ENCODE measurements around the gene SLIT3.

Gene SLIT3

DNA sequence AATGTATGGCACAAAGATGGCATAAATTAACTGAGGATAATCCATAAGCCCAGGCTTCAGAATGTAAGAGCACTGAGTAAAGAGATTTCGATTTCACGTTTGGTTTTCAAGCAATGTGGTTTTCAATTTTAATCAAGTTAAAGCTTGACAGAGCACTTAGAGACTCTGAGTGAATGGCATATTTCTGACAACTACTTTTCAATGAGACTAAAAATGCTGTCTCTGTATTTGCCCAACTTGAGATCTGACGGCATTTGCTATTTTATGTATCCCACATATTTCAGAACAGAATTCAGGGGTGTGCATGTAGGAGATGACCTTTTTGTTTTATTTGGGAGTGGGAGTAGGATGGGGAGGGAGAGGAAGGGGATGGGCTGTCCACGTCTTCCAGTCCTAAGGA is 441.5 kb downstream of the SLIT3 start:
- no peak for DNase-seq (ENCODE audit: low read depth)

DNA sequence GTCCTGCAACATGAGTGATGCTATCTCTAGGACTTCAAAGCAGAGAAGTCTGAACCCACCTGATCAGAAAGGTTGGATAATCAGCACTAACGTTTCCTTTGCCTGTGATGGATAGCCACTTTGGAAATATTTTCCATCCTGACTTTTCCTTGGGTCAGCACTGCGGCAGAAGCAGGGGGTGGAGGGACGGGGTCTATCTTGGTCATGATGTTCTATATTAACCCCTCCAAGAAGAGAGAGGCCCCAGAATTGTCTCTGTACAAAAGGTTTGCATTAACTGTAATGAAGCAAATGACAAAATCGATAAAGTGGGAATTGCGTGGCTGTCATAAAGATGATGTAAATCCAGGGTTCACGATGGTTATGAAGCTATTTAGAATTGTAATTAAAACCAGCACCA is 441.9 kb downstream of the SLIT3 start:
- no peak for DNase-seq (ENCODE audit: low read depth)

DNA sequence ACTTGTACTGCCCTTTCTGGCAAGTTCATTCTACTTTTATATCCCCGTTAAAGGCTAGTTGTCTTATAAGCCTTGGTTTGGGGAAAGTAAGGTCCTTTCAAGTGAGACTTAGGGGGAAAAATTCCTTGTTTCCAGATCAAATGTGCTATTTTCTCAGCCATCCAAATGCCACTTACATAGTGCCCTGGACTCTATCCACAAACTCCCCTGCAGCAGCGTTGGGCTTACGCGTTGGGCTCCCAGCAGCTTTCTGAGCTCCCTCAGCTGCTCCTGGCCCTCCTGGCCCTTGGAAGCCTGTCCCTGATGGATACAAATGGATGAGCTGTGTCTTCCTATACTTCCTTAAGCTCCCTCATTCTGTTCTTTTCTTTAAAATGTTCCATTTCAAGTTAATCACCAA is 442.6 kb downstream of the SLIT3 start:
- no peak for DNase-seq (ENCODE audit: low read depth)

DNA sequence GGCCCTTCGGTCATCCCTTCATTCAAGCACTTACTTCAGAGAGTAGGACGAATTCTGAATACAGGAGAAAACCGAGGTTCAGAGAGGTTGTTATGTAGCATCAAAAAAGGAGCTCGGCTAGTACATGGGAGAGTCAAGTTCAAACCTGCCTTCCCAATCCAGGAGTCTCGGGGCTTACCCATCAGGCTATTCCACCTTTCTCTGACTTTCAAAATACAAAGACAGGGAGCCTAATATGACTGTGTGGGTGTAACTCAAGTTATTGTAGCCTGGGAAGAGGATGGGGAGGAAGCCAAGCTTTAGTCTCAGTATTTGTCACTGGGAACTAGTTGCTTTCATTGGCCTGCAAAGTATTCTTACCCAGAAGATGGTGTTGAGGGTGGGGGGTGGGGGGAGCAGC is 447.0 kb downstream of the SLIT3 start:
- no peak for DNase-seq (ENCODE audit: low read depth)

DNA sequence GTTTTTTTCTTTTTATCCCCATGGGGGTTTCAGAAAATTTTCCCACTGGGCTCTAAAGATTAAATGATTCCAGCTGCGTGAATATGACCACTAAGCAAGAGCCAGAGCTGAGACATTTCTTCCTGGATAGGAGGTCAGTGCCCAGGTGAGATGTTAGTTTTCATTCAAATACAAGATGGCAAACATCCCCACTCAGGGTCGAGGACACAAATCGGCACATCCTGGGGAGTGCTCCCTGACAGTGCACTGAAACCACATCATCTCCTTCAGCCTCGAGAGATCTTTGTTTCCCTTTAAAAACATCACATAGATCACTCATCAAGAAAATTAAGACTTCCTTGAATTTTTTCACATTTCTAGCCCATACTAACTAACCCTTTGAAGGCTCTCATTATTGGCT is 448.6 kb downstream of the SLIT3 start:
- no peak for DNase-seq (ENCODE audit: low read depth)

DNA sequence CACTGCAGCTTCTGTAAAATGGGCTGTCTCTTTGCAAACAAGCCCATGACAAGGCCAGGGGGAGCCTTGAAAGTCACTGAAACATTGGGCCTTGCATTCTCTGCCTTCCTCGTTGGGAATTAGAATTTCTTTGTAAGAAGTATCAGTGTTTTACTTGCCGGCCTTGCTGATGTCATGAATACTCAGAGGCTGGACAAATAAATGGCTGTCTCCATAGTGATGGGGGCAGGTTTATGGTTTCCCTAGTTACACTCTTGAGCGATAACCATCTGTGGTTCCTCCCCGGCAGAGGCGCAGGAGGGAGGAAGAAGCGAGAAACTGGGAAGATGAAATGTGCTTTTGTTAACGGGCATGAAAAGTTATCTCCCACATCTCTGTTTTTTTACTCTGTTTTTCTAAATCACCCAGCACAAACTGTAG is 449.0 kb downstream of the SLIT3 start:
- DNase-seq (ENCODE audit: low read depth): no peak

DNA sequence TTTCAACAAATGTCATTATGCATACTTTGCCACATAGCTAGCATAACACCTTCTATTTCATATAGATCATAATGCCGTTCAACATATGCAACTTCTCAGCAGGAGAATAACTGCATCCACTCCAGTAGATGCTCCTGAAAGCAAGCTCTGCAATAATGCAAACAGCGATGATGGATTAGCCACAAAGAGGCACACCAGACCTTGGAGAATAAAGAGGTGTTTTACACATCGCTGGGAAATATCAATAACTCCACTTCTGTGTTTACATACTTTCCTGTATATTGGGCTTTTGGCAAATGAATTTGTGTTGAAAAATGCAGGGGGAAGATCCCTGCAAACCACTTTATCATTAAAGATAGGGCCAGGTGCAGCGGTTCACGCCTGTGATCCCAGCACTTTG is 450.3 kb downstream of the SLIT3 start:
- no peak for DNase-seq (ENCODE audit: low read depth)

DNA sequence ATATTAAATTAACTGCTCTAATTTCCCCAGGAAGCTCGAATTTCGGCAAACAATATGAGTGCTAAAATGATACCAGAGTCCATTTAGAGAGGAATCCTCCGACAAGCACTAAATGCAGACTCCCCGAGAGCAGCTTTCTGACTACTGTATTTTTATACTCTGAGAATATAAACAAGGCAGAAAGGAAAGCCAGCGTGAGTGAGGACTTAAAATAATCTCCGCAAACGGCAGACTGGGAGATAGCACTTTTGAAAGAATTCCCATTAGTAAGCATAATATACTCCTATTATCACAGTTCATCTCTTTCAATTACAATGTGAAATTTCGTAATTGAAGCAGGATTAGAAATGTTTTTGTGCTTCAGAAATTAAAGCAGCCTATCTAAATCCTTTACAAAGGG is 452.4 kb downstream of the SLIT3 start:
- DNase-seq (ENCODE audit: low read depth): no peak

DNA sequence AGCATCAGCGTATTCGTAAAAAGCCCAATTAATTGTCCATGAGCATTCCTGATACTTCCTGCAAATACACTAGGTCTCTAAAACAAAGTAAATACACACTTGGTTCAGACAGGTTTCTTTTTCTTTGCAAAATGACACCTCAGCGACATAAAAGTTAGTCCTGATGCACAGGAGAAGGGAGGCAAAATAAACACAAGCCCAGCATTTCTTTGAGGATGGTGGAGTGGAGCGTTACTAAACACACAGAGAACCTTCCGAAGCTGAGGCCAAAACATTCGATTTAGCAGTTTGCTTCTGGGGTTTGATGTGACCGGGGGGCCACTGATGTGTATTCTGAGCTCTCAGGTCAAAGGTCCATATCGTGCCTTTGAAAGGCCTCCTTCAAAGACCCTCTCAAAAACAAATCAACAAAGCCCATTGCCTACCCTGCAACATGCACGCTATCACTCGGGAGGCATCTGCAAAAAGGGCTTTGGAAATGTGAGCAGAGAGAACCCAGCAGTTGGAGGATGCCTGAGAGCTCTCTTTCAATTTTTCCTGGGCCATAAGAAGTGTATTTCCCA is 453.3 kb downstream of the SLIT3 start:
- no peak for DNase-seq (ENCODE audit: low read depth)

DNA sequence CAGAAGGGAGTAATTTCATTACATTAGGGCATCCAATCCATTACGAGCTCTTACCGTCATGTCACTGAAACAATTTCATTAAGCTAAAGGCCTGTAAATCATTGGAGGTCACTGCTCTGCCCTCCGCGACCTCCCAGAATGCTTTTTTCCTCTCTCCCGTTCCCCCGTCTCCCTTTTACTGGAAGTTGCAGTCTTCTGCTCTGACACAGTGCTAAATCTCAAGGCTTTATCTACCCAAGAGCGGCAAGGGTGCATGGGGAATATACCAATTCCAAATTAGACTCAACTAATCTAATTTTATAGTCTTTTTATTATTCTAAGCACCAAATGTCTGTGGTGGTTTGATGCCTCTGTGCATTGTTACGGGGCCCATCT is 456.0 kb downstream of the SLIT3 start:
- DNase-seq (ENCODE audit: low read depth): no peak

DNA sequence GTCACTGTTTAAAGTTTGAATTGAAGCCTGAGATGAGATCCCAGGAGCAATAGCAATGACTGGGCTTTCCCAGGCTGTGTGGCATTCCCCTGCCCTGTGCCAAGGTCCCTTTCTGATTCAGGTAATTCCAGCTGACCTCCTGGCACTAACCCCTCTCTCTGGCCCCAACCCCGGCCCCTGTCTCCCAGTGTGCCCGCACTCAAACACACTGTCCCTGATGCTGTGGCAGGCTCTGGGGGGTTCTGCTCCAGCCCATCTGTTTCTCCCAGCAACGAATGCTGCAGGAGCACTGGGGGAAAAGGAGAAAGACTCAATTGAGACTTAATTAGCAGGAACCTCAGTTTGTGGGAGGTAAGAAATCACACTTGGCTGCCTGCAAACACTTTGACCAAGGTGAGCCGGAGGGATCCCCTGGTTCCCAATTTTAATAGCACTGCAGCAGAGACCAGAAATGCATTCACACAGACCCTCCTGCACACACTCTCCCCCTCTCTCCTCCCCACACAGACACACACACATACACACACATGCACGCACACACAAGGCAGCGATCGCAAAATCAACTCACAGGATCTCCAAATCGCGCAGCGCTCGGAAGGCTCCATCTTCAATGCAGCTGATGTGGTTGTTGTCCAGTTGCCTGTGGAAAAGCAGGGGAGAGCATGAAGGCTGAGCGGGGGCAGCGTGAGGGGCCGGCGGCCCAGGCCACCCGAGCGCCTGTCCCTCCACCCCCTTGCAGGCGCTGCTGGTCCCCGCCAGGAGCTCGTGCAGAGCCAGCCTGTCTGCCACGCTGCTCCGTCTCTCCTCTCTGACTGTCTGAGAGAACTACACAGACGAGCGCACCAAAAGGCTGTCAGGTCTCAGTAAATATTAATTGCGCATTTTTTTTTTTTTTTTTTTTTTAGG is 456.7 kb downstream of the SLIT3 start:
- DNase-seq (ENCODE audit: low read depth): no peak

DNA sequence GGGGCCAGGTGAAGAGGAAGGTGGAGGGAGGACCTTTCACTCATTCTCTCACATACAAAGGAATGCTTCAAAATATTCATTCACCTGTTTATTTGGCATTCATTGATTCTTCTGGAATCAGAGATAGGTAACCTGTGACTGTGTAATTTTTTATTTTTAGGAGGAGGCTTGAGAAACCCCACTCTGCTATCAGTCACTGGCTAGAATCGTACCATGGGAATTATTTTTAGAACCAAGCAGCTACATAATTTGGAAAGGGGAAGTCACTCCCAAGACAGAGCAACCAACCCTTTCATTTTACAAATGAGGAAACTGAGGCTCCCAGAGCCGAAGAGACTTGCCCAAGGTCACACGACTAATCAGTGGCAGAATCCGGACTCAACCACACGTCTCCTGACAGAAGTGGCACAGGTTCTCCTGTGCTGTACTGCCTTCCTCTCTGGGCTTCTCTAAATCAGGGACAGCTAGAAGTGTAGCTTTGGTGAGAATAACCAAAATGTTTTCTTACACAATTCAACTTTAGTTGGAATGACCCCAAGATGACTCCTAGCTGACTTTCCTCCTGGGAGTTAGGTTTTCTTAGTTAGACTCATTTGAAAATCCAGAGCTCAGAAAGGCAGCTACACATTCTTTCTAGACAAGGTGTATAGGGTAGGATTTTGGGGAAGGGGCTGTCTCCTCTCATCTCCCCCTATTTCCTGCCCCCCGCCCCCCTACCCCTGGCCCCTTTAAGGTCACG is 457.5 kb downstream of the SLIT3 start:
- no peak for DNase-seq (ENCODE audit: low read depth)

DNA sequence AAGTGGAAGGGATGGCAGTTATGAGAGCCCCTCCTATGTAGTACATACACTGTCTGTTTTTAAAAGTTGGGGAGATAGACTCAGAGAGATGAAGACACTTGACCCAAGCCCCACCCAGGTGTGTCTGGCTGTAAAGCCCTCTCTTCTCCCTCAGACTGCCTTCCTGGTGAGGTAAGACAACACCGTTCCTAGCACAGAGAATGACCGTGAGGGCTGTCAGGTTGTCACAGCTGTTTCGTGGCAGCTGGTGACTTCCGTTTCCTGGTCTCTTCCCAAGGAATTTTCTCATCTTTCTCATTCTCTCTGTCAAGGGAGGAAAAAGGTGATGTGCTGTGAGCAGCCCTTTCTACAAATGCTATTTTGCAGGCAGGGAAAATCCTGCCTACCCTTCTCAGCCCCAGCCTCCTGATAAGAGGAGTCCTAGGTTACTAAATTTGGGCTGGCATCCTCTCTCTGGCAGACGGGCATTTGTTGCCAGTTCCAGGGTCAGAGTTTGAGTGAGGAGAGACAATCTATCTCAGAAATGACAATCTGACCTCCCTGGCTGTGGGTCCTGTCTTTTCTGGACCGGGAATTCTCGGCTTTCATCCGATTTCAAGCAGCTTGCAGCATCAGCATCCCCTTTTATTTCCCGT is 458.3 kb downstream of the SLIT3 start:
- DNase-seq (ENCODE audit: low read depth): no peak

DNA sequence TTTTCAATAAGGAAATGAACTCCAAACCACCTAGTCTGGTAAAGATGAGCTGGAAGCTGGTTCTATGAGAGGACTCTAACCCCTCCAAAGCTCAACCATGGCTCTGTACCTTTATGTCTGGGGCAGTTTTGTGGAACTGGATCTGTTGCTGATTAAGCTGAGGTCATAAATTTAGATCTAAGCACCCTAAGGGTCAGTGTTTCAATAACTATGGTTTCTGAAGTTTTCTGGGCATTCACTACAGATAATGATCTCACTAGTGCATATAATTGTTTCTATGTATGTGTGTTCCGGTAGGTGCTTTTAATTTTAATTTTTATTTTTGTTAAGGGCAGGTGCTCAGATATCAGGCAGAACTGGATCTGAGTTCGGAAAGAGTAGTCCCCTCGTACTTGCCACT is 463.1 kb downstream of the SLIT3 start:
- no peak for DNase-seq (ENCODE audit: low read depth)

DNA sequence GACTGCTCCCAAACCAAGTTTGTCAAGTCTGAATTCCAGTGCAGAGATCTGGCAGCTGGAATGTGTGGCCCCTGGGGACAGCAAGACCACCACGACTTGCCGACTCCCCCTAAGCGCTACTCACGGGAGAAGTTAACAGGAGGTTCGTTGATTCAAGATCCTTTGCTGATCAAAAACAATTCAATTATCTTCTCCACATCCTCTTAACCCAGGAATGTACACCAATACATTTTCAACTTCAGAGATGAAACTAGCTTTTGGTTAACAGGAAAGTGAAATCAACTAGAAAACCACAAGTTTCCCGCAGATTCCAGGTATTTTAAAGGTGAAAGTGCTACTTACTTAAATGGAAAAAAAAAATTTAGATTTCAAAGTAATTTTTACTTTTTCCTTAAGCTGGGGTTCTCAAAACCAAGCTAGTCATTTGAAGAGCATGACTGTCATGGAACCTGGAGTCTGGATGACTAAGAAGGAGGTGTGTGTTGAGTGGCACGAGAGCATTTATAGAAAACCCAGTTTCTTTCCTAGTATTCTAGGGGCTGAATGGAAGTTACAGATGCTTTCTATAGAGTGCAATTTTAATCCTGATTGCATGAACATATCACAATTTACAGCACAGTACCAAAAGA is 464.2 kb downstream of the SLIT3 start:
- no peak for DNase-seq (ENCODE audit: low read depth)

DNA sequence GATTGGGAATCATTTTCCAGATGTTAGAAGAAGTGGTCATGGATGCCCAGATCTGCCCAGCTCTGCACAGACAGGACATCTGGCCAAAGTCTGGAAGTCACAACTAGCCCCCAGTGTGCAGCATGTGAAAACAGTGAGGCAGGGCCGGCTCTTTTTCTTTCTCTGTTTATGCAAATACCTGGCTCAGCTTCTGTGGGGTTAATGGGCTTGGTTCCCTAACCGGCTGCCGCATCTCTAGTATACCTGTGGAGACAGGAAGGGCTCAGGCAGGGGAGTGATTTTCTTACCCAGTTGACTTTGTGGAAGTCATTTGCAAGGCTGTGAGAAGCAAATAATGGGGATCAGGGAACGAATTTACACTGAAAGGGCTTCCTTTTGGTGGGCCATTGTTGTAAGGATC is 467.0 kb downstream of the SLIT3 start:
- no peak for DNase-seq (ENCODE audit: low read depth)

DNA sequence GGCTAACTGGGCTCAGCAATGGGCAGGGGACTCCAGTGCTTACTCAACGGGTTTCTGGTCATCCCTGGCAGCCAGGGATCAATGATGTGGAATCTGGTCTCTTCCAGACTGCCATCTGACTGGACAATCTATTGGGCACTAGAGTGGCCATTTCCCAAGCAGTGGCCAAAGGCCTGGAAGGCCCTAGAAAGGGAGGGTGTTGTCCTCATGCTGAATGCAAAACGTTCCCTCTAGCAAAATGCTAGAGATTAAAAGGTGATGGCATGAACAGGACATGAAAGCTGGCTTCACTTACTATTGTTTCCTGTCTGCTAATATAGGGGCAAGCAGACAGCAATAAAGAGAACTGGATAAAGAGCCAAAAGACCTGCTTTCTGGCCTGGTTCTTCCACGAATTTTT is 467.6 kb downstream of the SLIT3 start:
- no peak for DNase-seq (ENCODE audit: low read depth)

DNA sequence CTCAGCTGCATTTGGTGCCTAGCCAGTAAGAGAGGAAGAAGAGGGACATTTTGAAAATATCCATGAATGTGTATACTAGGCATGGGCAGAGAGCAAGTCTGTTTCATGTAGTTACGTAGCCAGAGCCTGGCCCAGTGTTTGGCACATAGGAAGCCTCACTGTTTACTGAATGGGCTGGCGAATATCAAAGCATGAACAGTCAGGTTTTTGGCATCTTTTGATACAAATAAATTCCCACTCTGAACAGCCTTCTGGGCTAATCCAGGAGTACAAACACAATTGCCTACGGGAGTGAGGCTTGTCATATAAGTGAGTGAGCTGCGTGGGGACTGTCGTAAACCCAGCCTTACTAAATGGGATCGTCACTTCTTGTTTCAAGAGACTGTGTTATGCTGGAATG is 468.6 kb downstream of the SLIT3 start:
- no peak for DNase-seq (ENCODE audit: low read depth)

DNA sequence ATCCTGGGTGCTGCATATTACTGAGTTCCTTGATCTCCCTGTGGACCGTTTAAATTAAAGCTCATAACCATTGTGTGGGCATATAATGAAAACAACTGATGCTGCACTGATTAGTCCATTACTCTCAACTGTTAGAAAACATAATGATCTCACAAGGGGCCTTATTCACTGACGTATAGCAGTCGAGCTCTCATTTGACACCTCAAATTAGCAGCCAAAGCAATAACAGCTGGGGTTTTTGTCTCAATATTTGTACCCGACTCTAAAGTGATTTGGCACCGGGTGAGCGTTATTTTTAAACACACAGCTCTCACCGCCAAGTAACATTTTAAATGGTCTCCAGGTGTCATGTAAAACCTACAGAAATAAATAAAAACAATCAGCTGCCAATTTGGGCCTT is 469.6 kb downstream of the SLIT3 start:
- no peak for DNase-seq (ENCODE audit: low read depth)

DNA sequence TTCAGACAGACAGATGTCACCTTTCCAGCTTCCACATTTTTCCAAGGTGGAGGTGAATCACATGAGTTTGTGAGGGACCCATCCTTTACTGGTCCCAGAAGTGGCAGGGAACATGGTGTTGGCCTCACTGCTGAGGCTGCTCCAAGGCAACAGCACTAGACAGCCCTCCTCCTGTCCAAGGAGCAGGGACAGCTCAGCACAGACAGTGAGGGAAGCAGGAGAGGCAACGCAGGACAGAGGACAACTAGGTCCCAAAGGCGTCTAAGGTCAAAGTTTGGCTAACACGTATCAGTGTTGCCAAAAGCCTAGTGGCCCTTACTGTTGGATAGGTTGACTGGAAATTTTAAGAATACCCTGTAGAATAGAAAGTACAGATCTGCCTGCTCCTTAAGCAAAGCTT is 470.1 kb downstream of the SLIT3 start:
- DNase-seq (ENCODE audit: low read depth): no peak

DNA sequence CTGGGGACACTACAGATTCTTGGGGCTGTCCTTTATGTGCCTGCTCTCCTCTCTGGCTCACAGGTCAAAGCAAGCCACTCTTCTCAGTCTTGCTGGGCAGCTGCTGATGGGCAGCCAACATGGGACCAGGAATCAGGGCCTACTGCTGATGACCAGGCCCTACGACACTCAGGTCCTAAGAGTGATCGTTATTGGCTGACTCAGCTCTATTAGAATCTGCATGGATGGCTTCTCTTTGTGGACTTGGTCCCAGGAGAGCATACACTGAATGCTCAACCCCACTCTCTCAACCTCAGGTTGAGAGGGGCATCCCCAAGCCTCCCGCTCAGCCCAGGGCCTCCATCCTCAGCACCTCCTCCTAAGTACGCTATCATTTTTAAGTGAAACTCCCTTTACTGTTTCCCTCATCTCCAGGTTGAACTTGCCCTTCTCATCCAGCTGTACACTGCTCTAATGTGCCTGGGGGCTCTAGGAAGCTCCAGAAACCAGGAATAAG is 471.0 kb downstream of the SLIT3 start:
- no peak for DNase-seq (ENCODE audit: low read depth)

DNA sequence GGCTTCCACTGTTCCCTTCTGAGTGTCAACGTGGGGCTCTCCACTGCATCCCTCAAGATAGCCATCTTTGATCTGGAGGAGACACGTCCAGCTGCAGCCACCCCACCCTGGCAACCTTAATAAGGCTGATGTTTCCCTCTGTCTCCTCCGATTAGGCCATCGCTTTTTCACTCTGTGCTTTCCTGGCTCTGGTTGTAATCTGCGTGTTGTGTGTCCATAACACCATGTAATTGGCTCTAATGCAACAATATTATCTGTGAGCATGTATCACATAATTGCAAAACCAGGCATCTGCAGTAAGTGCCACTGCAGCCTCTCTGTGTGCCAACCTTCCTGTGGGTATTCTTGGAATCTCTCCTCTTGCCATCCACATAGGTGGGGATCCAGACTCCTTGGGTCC is 471.9 kb downstream of the SLIT3 start:
- no peak for DNase-seq (ENCODE audit: low read depth)
